Measurements from ENCODE around the gene OR7A5.
A peak's percentile ranks its signal among the peaks of the same experiment; 100 is the strongest.
"Not testable (repeated sequence)": the region's sequence is repeated elsewhere in the genome, so short reads cannot be mapped to it uniquely, and the experiment has no call there.

Gene OR7A5

GRCh38 chr19:14786421-14786851 is 48.5 kb downstream of the OR7A5 start:
- TF ChIP-seq, protein P1, sequence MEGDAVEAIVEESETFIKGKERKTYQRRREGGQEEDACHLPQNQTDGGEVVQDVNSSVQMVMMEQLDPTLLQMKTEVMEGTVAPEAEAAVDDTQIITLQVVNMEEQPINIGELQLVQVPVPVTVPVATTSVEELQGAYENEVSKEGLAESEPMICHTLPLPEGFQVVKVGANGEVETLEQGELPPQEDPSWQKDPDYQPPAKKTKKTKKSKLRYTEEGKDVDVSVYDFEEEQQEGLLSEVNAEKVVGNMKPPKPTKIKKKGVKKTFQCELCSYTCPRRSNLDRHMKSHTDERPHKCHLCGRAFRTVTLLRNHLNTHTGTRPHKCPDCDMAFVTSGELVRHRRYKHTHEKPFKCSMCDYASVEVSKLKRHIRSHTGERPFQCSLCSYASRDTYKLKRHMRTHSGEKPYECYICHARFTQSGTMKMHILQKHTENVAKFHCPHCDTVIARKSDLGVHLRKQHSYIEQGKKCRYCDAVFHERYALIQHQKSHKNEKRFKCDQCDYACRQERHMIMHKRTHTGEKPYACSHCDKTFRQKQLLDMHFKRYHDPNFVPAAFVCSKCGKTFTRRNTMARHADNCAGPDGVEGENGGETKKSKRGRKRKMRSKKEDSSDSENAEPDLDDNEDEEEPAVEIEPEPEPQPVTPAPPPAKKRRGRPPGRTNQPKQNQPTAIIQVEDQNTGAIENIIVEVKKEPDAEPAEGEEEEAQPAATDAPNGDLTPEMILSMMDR (IDR thresholded peaks at IDR 0.05; ENCODE audit: low read depth, low read length, missing control alignments), result peak; percentile 21
- no peak for DNase-seq (ENCODE audit: low read depth)
- in situ Hi-C loops (cut with HindIII; ENCODE audit: low sequenced_read_pairs), result no loop called here
- H3K4me3 ChIP-seq (ENCODE audit: low read depth, low read length), result no peak overlapping the region

DNA sequence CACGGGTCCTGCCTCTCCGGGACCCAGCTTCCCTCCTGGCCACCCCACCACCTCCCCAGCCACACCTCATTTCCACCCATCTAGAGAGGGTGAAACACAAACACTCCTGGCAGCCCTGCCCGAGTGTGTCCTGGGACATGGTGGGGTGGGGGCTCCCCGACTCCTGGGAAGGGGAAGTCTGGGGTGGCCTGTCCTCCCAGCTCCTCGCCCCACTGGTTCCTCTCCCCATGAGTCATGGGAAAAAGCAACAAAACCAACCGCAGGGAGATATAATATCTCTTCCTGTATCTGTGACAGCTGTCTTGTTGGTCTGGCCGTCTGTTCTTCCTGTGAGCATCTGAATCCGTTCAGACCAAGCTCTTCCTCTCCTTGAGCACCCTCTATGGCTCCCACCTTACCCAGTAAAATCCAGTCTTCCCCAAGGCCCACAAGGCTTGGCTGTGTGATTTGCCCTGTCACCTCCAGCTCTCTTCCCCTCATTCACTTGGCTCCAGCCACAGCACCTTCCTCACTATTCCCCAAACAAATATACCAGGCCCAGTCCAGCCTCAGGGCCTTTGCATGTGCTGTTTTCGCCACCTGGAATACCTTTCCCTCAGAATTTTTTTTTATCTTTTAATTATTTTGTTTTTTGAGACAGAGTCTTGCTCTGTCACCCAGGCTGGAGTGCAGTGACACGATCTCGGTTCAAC is 49.7 kb downstream of the OR7A5 start:
- H3K4me3 ChIP-seq (ENCODE audit: low read depth, low read length); DNase-seq (ENCODE audit: low read depth); in situ Hi-C loops (cut with HindIII; ENCODE audit: low sequenced_read_pairs): not testable (repeated sequence)

DNA sequence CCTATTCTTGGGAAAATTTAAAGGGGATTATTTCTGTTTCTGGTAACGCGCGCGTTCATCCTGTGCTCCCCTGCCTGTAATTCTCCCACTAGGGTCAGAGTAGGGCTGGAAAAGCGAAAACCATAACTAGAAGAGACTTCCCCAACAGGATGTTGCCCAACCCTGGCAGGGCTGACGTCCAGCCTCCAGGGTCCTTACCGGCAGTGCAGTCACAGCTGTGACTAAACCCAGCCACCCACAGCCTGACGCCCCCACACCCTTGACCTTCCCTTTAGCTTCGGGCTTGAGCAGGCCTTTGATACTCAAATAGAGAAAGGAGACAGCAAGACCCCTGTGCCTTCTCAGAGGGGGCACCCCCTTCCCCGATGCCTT is 50.3 kb downstream of the OR7A5 start:
- H3K4me3 ChIP-seq (ENCODE audit: low read depth, low read length); DNase-seq (ENCODE audit: low read depth); in situ Hi-C loops (cut with HindIII; ENCODE audit: low sequenced_read_pairs): not testable (repeated sequence)

DNA sequence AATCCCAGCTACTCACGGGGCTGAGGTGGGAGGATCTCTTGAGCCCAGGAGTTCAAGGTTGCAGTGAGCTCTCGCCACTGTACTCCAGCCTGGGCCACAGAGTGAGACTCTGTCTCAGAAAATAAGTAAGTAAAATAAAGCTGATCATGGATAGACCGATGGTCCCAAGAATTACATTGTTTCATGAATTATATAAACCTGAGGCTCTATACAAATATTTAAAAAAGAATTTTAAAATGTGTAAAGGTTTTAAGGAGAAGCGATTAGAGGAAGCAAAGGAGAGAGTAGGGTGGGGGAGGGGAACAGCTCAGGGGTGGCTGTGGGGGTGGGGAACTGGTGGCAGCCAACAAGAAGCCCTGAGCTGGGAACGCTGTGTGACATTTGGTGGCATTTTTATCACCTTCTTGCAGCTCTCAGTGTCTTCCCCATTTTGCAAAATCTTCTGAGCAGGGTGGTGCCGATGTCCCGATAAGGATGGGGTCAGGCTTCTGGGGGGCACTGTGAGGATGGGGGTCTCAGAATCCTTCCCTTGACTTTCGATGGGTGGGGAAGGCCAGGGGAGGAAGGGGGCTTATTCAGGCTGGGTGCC is 51.5 kb downstream of the OR7A5 start:
- H3K4me3 ChIP-seq (ENCODE audit: low read depth, low read length); in situ Hi-C loops (cut with HindIII; ENCODE audit: low sequenced_read_pairs); DNase-seq (ENCODE audit: low read depth): not testable (repeated sequence)

- no peak for DNase-seq (ENCODE audit: low read depth)
- in situ Hi-C loops (cut with HindIII; ENCODE audit: low sequenced_read_pairs), result no loop called here
- no peak overlapping the region for H3K4me3 ChIP-seq (ENCODE audit: low read depth, low read length)
- TF ChIP-seq, protein P1 (IDR thresholded peaks at IDR 0.05; ENCODE audit: low read depth, low read length, missing control alignments), result no peak
Observed at GRCh38 chr19:14782626-14783409, 52.2 kb downstream of the OR7A5 start.

- DNase-seq (ENCODE audit: low read depth); in situ Hi-C loops (cut with HindIII; ENCODE audit: low sequenced_read_pairs); H3K4me3 ChIP-seq (ENCODE audit: low read depth, low read length): not testable (repeated sequence)
Observed at GRCh38 chr19:14781713-14782536, 53.1 kb downstream of the OR7A5 start.

DNA sequence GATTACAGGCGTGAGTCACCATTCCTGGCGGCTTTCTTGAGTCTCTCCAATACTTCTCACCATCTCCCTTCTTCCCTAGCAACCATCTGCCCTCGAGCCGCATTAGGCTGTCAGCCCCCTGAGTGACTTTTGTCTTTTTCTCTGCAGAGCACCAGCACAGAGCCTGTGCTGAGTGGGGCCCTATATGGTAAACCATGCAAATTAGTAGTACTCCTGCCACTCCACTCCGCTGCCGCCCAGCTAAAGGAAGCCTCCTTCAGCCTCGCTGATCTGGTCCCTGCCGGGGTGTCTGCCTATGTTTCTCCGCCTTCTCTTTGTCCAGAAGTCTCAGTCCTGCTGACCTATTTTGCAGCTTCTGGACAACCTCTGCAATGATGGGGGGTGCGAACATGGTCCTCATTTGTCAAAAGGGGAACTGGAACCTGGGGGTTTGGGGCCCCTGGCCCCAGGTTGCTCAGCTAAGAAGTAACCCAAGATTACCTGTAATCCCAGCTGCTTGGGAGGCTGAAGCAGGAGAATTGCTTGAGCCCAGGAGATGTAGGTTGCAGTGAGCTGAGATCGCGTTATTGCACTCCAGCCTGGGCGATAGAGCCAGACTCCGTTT is 54.3 kb downstream of the OR7A5 start:
- H3K4me3 ChIP-seq (ENCODE audit: low read depth, low read length); in situ Hi-C loops (cut with HindIII; ENCODE audit: low sequenced_read_pairs); DNase-seq (ENCODE audit: low read depth): not testable (repeated sequence)

DNA sequence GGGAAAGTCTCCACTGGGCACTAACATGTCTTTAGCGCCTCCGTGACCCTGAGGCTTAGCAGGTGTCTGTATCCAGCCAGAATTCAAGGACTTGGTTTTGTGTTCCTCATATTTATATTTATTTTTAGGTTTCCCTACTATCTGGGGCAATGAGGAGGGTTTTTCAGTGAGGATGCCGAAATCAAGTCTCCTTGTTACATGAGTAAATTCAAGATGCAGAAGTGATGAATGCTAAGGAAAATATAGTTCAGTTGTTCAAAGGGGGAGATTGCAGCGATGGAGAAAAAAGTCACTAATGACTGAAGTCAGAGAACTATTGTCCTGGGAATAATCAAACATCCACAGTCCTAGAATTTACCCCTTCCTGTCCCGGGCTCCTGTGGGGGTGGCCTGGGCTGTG is 55.8 kb downstream of the OR7A5 start:
- in situ Hi-C loops (cut with HindIII; ENCODE audit: low sequenced_read_pairs), result no loop called here
- DNase-seq (ENCODE audit: low read depth), result no peak
- TF ChIP-seq, protein P1 (IDR thresholded peaks at IDR 0.05; ENCODE audit: low read depth, low read length, missing control alignments), result no peak
- H3K4me3 ChIP-seq (ENCODE audit: low read depth, low read length), result no peak overlapping the region

GRCh38 chr19:14778110-14778845 is 56.7 kb downstream of the OR7A5 start, which contains the start of gene ADGRE2:
TSS of gene ADGRE2 (minus strand) at chr19:14778560. CDS start at chr19:14776756, 1,804 bp downstream.
- H3K4me3 ChIP-seq (ENCODE audit: low read depth, low read length); in situ Hi-C loops (cut with HindIII; ENCODE audit: low sequenced_read_pairs); DNase-seq (ENCODE audit: low read depth): not testable (repeated sequence)

DNA sequence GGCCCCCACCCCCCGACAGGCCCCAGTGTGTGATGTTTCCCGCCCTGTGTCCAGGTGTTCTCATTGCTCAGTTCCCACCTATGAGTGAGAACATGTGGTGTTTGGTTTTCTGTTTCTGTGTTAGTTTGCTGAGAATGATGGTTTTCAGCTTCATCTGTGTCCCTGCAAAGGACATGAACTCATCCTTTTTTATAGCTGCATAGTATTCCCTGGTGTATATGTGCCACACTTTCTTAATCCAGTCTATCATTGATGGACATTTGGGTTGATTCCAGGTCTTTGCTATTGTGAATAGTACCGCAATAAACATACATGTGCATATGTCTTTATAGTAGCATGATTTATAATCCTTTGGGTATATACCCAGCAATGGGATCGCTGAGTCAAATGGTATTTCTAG is 57.3 kb downstream of the OR7A5 start:
- H3K4me3 ChIP-seq (ENCODE audit: low read depth, low read length); in situ Hi-C loops (cut with HindIII; ENCODE audit: low sequenced_read_pairs); DNase-seq (ENCODE audit: low read depth): not testable (repeated sequence)

Data from astrocyte of the cerebellum (primary cell).